ENCODE results near the gene KIAA0232. TPM values are rescaled to one million over a fixed set of nuclear protein-coding genes. Genes with fewer than 3 reads are reported as not detected.
A peak's percentile ranks its signal among the peaks of the same experiment; 100 is the strongest.
"Not testable (repeated sequence)": the region's sequence is repeated elsewhere in the genome, so short reads cannot be mapped to it uniquely, and the experiment has no call there.

KIAA0232 gene
- polyA plus RNA-seq, 1 donor from 2014 or later = 9.3 TPM

DNA sequence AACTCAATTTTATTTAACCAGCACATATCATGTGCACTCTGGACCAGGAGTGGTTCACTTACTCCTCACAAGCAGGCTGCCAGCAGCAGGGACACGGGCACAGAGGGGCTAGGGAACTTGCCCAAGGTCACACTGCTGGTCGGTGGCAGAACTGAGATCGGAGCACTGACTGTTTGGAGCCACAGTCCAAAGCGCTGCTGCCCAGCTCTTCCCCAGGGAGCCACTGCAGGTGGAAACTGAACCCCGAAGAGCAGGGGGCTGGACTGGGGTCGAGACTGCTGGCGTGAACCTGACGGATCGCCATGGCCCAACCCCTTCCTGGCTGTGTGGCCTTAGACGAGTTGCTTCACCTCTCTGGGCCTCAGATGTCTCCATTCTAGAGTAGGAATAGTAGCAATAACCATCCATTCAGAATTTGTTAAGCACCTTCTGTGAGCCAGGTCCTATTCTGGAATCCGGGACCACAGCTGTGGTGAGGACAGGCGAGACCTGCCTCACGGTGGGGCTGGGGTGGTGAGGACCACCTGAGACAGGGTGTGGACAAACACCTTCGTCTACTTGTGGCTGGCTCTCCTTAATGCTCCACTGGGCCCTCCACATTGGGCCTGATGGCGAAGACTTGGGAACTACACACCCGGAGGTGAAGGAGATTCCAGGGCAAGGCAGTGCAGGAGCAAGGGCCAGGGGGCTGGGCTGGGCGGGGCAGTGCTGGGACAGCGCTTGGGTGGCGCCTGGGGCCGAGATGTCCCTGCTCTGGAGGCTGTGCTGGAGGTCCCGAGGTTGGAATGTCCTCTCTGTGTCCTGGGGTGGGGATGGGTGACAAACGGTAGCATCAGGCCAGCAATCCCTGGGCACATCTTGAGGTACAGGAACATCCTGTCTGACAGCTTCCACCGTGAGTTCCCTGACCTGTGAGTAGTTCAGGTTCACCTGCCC, 32.0 kb upstream of the KIAA0232 start:
- no peaks in the 10 kb centered on the region for H3K9me3 Mint-ChIP-seq
- no peak overlapping the region for H3K4me3 Mint-ChIP-seq
- peaks cover 0 to 12% (median 0%) of the 10 kb centered on the region in 3 donors for H3K4me1 Mint-ChIP-seq
- H3K36me3 Mint-ChIP-seq = no peaks in the 10 kb centered on the region
- peaks cover 6% of the 10 kb centered on the region for H3K27me3 Mint-ChIP-seq
- no peak overlapping the region for H3K27ac Mint-ChIP-seq

DNA sequence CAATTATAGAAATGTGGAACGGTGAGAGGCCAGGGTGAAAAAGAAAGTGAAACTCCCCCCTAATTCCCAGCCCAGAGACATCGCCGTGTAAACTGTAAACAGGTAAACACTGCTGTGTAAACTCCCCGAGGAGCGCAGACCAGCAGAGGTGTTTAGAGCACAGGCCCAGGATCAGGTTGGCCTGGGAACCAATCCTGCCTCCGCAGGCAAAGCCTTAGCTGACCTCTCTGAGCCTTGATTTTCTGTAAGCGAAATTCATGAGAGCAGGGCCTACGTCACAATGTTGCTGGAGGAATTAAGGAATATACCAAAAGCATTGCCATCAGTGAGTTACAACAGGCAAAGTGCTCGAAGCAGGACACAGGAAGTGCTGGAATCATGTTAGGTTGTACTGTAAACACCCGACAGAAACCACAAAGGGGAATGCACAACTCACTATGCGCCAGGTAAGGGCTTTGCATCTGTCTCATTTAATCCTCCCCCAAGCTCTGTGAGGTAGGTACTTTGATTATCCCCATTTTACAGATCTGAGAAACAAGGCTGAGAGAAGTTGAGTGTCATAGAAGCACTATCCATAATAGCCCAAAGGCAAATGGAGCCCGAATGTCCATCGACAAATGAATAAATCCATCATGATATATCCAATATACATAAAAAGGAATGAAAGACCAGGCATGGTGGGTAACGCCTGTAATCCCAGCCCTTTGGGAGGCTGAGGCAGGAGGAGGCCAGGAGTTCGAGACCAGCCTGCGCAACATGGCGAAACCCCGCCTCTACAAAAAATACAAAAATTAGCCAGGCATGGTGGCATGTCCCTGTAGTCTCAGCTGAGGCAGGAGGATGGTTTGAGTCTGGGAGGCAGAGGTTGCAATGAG, 30.7 kb upstream of the KIAA0232 start:
- Mint-ChIP-seq H3K36me3 (no peaks in the 10 kb centered on the region), H3K27ac (no peak overlapping the region), H3K4me1 (peaks cover 0 to 12% (median 0%) of the 10 kb centered on the region in 3 donors), H3K4me3 (peak overlapping the region in 3 of 4 donors; percentile 8 to 65 (median 51)), H3K9me3 (no peaks in the 10 kb centered on the region), H3K27me3 (peaks cover 5% of the 10 kb centered on the region)

DNA sequence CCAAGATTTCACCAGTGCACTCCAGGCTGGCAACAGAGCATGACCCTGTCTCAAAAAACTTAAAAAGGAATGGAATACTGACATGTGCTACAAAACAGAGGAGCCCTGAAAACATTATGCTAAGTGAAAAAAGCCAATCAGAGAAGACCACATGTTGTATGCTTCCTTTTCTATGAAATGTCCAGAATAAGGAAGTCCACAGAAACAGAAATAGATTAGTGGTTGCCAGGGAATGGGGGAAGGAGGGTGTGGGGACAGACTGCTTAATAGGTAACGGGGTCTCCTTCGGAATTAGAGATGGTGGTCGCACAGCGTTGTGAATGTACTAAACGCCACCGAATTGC, 30.1 kb upstream of the KIAA0232 start:
- peaks cover 0 to 12% (median 0%) of the 10 kb centered on the region in 3 donors for H3K4me1 Mint-ChIP-seq
- H3K4me3 Mint-ChIP-seq = no peak overlapping the region
- H3K36me3 Mint-ChIP-seq = no peaks in the 10 kb centered on the region
- no peaks in the 10 kb centered on the region for H3K9me3 Mint-ChIP-seq
- no peak overlapping the region for H3K27ac Mint-ChIP-seq
- peaks cover 2% of the 10 kb centered on the region for H3K27me3 Mint-ChIP-seq

DNA sequence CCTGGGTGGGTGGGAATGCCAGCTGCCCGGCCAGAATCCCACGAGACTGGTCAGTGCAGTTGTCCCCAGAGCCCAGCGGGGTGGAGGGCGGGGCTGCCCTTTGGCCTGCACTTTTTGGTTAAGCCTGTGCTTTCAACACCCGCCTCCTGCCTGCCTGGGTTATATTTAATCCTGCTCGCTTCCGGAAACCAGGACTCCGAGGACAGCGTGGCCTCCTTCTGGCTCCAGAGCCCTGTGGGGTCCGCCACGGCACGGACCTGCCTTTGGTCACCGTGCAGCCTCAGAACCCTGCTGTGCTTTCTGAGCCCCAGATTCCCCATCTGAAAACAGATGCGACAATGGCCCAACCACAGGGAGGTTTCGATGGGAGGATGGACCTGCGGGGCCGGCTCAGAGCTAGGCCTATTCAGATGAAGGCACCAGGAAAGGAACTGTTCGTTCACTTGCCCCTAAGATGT, 29.4 kb upstream of the KIAA0232 start:
- Mint-ChIP-seq H3K4me3 (peak overlapping the region in 1 of 4 donors; percentile 27), H3K9me3 (no peaks in the 10 kb centered on the region), H3K27ac (no peak overlapping the region), H3K36me3 (no peaks in the 10 kb centered on the region), H3K27me3 (peaks cover 1% of the 10 kb centered on the region), H3K4me1 (peaks cover 0 to 12% (median 0%) of the 10 kb centered on the region in 3 donors)

DNA sequence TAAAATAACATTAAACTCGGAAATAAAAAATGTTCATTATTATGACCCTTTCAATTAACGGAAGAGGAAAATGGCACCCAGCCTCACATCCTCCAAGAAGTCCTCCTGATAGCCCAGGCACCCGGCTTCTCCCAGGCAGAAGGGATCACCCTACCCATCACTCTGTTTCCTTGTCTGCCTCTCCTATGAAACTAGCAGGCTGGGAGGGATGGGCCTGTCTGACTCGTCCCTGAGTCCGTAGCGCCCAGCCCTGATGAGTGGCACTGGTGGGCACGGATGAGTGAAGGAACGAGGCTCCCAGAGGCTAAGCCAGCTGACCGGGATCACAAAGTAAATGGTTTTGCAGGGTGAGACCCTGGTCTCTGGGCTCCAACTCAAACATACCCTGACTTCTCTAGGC, 28.6 kb upstream of the KIAA0232 start:
- H3K4me1 Mint-ChIP-seq = peaks cover 0 to 12% (median 0%) of the 10 kb centered on the region in 3 donors
- no peaks in the 10 kb centered on the region for H3K36me3 Mint-ChIP-seq

DNA sequence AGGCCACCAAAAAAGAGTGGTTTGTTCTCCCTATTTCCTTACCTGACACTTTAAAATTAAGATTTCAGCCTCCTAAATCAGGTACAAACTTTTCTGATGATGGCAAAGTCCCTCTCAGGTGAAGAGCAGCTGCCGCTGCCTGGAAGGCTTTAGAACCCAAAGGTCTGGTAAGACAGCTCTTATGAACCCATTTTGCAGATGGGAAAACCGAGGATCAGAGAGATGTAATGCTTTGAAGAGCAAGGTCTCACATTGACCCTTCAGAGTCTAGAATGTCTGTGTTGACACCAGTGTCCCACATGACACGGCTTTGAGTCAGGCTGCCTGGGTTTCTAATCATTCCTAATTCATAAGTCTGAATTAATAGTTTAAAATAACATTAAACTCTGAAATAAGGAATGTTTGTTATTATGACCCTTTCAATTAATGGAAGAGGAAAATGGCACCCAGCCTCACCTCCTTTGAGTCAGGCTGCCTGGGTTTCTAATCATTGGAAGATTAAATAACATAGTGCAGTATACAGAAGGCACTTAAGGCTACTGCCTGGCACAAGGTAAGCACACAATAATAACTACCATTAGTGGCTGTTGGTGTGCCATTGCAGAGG, 27.9 kb upstream of the KIAA0232 start:
- no peaks in the 10 kb centered on the region for H3K36me3 Mint-ChIP-seq
- no peak overlapping the region for H3K27ac Mint-ChIP-seq

More for the DNA sequence above, 28.6 kb upstream of the KIAA0232 start:
- no peak overlapping the region for H3K4me3 Mint-ChIP-seq
- H3K27ac Mint-ChIP-seq = no peak overlapping the region
- no peaks in the 10 kb centered on the region for H3K9me3 Mint-ChIP-seq
- H3K27me3 Mint-ChIP-seq = peaks cover 1% of the 10 kb centered on the region

DNA sequence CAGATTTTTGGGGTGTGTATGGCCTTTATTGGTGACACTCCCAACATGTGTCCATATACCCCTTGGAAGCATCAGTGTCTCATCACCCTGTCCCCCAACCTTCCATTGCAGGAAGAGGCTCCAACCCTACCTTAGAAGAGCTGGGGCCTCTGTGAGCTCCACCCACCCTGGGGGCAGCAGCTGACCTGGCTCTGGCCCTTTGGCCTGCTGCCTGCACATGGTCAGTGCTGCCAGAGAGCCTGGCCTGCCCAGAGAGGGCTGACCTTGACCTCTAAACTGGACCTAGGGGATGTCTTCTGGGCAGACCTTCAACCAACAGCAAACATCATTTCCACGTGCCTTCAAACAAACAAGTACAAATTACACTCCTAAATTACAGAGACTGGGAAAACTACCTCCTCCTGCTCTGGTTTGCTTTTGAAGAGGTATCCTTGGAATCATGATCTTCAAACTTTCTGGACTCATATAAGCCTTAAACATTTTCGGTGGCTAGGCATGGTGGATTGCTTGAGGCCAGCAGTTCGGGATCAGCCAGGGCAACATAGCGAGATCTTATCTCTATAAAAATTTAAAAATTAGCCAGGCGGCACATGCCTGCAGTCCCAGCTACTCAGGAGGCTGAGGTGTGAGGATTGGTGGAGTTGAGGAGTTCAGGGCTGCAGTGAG, 27.3 kb upstream of the KIAA0232 start:
- H3K4me1 Mint-ChIP-seq = peaks cover 0 to 12% (median 0%) of the 10 kb centered on the region in 3 donors
- H3K27me3 Mint-ChIP-seq = peaks cover 1% of the 10 kb centered on the region
- H3K4me3 Mint-ChIP-seq = no peak overlapping the region
- H3K27ac Mint-ChIP-seq = no peak overlapping the region
- no peaks in the 10 kb centered on the region for H3K36me3 Mint-ChIP-seq
- no peaks in the 10 kb centered on the region for H3K9me3 Mint-ChIP-seq

More for the DNA sequence above, 27.9 kb upstream of the KIAA0232 start:
- H3K4me3 Mint-ChIP-seq = no peak overlapping the region
- H3K9me3 Mint-ChIP-seq = no peaks in the 10 kb centered on the region
- peaks cover 1% of the 10 kb centered on the region for H3K27me3 Mint-ChIP-seq
- peaks cover 0 to 12% (median 0%) of the 10 kb centered on the region in 3 donors for H3K4me1 Mint-ChIP-seq

DNA sequence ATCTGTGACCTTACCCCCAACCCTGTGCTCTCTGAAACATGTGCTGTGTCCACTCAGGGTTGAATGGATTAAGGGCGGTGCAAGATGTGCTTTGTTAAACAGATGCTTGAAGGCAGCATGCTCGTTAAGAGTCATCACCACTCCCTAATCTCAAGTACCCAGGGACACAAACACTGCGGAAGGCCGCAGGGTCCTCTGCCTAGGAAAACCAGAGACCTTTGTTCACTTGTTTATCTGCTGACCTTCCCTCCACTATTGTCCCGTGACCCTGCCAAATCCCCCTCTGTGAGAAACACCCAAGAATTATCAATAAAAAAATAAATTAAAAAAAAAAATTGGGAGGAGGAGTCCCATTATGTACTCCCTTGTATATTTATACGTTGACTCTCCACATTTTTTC, 26.2 kb upstream of the KIAA0232 start:
- not testable (repeated sequence) for H3K9me3 Mint-ChIP-seq, H3K27me3 Mint-ChIP-seq, H3K27ac Mint-ChIP-seq, H3K4me3 Mint-ChIP-seq, H3K4me1 Mint-ChIP-seq, H3K36me3 Mint-ChIP-seq

DNA sequence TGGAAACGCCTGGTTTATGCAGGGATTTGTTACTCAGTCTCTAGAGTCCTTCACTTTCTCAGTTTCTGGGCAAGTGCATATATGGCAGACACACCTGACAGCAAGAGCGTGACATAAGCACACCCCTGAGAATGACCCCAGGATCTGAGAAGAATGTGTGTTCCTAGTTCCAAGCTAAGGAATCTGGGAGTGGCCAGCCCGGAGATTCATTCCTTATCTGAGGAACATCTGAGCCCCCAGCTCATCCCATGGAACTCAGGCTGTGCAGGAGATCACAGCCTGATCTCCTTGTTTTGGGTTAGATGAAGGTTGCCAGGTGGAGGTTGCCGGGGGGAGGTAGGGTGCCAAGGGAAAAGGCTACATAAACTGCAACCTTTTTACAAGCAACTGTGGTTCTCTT, 23.8 kb upstream of the KIAA0232 start:
- no peaks in the 10 kb centered on the region for H3K4me1 Mint-ChIP-seq
- H3K9me3 Mint-ChIP-seq = no peaks in the 10 kb centered on the region
- no peak overlapping the region for H3K4me3 Mint-ChIP-seq
- peaks cover 2% of the 10 kb centered on the region for H3K27me3 Mint-ChIP-seq
- no peak overlapping the region for H3K27ac Mint-ChIP-seq
- H3K36me3 Mint-ChIP-seq = no peaks in the 10 kb centered on the region

DNA sequence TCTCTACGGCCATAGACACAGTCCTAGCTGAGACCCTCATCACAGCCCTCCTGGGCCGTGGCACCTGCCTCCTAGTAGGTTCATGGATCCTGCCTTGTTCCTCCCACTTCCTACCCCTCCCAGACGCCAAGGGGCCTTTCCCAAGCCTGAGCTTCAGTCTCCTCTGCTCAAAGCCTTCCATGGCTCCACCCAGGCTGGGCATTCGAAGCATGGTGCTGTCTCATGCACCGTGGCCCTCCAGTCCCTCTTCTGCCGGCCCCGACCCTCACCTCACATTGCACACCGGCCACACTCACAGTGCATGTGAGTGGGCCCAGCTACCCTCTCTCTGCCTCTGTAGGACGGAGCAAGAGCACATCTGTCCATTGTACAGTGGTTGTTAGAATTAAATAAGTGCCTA, 21.7 kb upstream of the KIAA0232 start:
- Mint-ChIP-seq H3K27me3 (peaks cover 4% of the 10 kb centered on the region), H3K4me1 (no peaks in the 10 kb centered on the region), H3K4me3 (no peak overlapping the region), H3K9me3 (no peaks in the 10 kb centered on the region), H3K27ac (no peak overlapping the region), H3K36me3 (no peaks in the 10 kb centered on the region)

DNA sequence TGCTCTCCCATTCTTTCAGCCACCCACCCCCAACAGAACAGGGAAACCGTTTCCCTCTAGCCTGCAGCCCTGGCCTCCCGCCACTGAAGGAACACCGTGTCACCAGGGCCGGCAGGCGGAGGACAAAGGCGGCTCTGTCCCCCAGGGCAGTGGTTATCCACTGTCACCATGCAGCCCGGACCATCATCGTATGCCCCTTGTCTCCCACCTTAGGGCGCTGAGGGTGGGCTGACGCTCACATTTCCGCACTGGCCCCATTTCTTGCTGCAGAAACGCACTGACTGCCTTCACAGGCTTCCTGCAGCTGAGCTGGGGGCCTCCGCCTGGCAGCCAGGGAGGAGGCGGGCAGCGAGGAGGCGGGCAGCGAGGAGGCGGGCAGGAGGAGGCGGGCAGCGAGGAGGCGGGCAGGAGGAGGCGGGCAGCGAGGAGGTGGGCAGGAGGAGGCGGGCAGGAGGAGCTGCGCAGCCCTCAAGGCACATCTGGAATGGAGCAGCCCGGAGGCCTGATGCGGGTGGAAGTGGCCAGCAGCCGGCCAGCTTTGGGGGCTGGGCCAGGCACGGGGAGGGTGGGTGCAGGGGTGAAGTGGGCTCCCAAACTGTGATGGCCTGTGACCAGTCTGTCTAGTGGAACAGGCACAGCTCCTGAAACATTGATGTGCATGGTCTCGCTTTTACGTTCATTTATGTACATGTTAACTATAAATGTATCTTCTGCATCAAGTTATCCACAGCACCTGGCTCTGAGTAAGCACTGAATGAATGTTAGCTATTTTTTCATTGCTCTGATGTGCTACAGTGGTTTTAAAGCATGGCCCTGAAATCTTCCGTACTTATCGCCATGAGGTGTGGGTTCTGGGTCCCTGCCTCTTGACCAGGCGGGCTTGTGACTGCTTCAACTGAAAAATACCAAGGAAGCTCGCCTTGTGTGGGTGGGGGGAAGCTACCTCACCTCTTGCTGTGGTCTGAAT, 20.6 kb upstream of the KIAA0232 start:
- Mint-ChIP-seq H3K27ac (no peak overlapping the region), H3K4me3 (no peak overlapping the region), H3K36me3 (no peaks in the 10 kb centered on the region), H3K27me3 (peaks cover 8% of the 10 kb centered on the region), H3K9me3 (no peaks in the 10 kb centered on the region), H3K4me1 (peaks cover 0 to 2% (median 0%) of the 10 kb centered on the region in 3 donors)

DNA sequence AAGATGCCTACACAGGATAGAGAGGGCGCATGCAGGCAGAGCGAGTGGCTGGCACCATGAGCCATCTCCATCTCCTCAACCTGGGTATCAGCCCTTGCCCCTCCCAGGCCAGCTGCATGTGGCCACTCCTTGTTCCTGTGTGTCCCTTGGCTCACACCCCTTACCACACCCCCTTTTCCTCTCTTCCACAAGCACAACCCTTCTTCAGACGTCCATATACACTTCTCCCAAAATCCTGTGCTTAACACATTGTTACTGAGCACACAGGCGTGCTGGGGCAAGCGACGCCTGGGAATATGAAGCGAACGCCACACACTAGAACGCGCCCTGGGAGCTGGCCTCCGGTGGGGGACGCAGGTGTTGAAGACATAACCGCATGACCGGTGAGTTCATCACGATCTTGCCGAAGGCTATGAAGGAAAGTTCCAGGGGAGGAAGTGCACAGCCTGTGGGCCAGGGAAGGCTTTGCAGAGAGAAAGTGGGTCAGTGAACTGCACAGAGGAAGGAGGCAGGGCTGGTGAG, 19.1 kb upstream of the KIAA0232 start:
- H3K36me3 Mint-ChIP-seq = no peaks in the 10 kb centered on the region
- no peak overlapping the region for H3K4me3 Mint-ChIP-seq
- H3K4me1 Mint-ChIP-seq = peaks cover 0 to 2% (median 0%) of the 10 kb centered on the region in 3 donors
- peaks cover 8% of the 10 kb centered on the region for H3K27me3 Mint-ChIP-seq
- no peaks in the 10 kb centered on the region for H3K9me3 Mint-ChIP-seq
- no peak overlapping the region for H3K27ac Mint-ChIP-seq

DNA sequence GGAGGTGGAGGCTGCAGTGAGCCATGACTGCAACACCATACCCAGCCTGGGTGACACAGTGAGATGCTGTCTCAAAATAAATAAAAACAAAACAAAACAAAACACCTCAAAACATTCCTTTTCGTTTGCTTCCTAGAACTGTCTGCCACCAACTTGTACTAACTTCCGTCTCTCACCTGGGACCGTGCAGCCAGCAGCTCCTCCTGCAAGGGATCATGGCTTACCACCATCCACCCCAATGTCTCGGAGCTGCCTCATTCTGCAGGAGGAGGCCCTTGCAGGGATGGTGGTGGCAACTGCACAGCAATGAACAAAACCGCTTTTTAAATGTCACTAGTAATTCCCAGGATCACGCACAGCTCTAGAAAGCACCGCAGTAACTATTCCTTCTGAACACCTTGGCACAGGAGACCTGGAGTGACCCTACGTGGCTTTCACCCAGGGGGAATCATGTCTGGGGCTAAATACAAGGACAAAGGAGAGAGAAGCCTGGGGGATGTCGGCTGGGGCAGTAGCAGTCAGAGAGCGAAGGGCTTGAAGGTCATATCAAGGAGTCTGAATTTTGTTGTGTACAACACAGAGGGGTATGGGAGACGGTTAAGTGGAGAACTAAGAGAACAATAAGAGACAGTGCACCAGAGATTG, 17.4 kb upstream of the KIAA0232 start:
- Mint-ChIP-seq H3K4me1 (peaks cover 0 to 4% (median 2%) of the 10 kb centered on the region in 3 donors), H3K36me3 (no peaks in the 10 kb centered on the region), H3K27ac (no peak overlapping the region), H3K27me3 (peaks cover 8% of the 10 kb centered on the region), H3K9me3 (no peaks in the 10 kb centered on the region), H3K4me3 (no peak overlapping the region)

Data from IgD-negative memory B cell (primary cell).